GM19372 (cell line): Measurements from ENCODE around the gene MTMR2.
"Not testable (repeated sequence)": the region's sequence is repeated elsewhere in the genome, so short reads cannot be mapped to it uniquely, and the experiment has no call there.

Experiments
- ATAC-seq: cut with Tn5 transposase; IDR thresholded peaks from one replicate; pipeline ENCODE4 v1.9.1; 2021; ENCODE audit warnings: mild to moderate bottlenecking, low read depth, moderate library complexity; ENCODE audit not compliant: unreplicated experiment

MTMR2 gene

DNA sequence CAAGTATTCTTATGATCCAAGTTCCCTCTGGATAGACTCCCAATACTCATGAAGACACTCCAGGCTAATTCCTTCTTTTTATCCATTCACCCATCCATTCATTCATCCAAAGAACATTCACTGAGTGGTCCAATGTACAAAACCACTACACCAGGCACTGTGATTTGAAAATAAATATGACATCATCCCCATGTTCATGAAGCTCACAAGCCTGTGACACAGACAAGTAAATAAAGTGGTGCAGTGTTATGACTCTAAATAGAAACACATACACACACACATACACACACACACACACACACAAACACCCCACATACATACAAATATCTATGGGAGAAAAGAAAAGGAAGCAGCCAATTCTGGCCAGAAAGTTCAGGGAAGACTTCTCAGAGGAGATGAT lies 35.5 kb downstream of the MTMR2 start:
- ATAC-seq = no peak

DNA sequence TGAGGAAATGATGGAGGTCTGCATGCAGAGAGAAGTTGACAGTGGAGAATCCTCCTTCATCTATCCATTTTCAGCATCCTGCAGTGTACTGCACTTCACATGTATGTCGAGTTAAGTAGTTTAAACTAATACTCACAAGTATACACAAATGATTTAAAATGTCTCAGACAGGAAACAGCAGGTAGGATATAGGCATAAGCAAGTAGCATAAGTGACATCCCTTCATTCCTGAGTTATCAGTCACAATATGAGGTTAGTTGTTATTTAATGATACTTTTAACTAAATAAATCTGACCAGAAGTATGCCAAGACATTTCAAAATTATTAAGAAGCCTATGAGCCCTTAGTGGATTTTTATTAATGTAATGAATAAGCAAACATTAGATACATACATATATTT lies 37.4 kb downstream of the MTMR2 start:
- ATAC-seq = no peak

DNA sequence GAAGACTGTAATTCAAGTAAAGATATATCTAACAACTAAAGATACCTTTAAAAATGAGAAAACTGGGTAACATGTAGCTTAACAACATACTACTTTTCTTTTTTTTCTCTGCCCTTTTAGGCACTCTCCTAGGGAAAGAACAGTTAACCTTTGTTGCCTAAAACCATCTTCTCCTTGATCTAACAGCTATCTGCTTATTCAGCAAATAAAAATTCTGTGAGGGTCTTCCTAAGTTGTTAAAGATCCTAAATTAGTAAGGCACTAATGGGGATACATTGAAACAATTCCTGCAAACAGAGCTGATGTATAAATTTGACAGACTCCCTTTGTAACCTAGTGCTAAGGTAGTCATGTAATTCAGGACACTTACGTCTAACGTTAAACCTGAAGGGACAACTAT lies 39.1 kb downstream of the MTMR2 start:
- ATAC-seq = no peak

DNA sequence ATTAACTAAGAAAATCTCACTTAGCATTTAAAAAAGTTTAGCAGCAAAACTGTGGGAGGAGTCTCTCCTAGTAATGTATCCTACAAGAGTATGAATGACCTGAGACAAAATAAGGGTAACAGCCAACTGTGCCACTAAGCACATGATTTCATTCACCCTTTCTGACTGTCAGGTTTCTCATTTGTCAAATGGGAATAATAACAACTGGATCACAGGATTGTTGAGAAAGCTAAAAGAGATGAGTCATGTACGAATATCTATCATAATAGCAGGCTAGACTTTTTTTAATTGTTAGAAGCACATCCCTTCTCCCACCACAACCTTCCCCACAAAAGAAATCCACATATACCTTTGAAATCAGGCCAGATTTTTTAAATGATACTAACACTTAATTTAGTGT lies 39.5 kb downstream of the MTMR2 start:
- no peak for ATAC-seq

DNA sequence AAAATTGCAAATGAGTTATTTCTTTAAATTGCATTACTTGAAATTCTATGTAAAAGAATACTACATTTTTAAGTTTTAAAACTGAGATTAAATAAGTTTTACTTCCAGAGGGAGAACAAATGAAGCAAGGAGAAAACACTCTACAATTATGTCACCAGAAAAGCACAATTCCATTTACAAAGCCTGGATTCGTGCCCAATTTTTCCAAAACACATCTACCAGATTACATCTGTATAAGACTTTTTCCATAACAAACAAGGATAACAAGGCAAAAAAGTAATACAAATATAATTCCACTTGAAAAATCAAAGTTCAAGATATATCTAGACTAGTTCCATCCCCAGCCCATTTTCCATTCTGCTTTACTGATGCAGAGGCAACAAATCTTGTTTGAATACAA lies 40.5 kb downstream of the MTMR2 start:
- no peak for ATAC-seq

DNA sequence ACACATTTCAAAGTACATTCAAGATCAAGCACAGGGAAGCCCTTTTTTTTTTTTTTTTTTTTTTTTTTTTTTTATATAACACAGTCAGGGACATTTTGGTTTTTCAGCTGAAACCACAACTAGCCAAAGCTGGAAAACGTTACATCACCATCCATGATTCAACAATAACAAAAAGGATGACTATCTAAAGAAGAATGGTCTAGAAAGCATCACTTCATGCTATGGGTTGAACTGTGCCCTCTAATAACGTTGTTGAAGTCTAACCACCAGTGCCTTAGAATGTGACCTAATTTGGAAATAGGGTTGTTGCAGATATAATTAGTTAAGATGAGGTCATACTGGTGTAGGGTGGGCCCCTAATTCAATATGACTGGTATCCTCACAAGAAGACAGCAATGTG lies 46.6 kb downstream of the MTMR2 start:
- no peak for ATAC-seq

DNA sequence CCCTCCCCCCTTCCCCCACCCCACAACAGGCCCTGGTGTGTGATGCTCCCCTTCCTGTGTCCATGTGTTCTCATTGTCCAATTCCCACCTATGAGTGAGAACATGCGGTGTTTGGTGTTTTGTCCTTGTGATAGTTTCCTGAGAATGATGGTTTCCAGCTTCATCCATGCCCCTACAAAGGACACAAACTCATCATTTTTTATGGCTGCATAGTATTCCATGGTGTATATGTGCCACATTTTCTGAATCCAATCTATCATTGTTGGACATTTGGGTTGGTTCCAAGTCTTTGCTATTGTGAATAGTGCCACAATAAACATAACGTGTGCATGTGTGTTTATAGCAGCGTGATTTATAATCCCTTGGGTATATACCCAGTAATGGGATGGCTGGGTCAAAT lies 53.0 kb downstream of the MTMR2 start:
- ATAC-seq = not testable (repeated sequence)

DNA sequence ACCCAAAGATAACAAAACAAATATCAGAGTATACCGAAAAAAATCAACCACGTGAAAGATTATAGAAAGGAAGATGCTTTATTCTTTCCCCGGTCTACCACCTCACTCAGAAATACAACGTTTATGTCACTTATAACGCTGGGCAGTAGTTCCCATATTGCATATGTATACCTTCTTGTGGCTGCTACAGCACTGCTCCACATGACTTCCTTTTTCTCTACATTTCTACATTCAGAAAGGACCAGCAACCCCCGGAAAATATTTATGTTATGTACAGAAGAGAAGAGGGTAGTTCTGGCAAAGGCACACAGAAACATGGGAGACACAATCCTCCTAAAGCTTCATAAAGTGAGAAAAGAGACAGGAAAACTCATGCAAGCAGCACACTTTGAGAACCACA lies 56.8 kb downstream of the MTMR2 start:
- ATAC-seq = no peak

DNA sequence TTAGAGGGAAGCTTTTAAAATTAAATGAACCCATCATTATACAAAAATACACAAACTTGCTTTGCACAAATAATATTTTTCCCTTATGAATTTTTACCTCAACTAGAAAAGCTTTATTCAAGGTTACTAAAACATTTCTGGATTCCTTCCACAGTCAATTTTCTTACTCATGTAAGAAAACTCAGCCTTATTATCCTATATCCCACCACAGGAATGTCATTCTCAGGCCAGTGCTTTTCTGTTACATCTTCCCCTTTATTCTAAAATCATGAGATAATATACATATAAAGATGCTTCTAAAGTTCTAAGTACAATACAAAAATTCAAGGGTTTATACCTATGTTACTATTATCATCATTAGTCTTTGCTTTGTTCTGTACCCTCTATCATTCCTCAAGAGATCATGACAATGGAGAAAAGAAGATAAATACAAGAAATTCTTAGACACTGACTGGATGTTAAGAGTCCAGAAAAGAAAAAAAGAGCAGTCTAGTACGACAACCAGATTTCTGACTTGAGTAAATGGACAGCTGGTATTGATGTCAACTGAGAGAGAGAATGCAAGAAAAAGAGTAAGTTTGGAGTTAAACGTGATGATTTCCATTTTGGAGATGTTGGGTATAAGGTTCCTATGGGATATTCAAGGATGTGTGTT lies 60.3 kb downstream of the MTMR2 start:
- ATAC-seq = no peak

DNA sequence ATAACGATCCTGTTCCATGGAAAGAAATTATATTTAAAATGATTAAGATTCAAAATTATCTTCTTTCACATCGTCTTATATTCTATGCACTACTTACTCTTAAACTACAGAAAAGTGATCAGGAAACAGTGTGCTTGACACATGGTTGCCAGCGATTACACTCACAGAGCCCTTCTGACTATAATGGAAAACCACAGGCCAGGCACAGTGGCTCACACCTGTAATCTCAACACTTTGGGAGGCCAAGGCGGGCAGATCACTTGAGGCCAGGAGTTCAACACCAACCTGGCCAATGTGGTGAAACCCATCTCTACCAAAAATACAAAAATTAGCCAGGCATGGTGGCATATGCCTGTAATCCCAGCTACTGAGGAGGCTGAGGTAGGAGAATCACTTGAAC lies 63.9 kb downstream of the MTMR2 start:
- ATAC-seq = not testable (repeated sequence)

DNA sequence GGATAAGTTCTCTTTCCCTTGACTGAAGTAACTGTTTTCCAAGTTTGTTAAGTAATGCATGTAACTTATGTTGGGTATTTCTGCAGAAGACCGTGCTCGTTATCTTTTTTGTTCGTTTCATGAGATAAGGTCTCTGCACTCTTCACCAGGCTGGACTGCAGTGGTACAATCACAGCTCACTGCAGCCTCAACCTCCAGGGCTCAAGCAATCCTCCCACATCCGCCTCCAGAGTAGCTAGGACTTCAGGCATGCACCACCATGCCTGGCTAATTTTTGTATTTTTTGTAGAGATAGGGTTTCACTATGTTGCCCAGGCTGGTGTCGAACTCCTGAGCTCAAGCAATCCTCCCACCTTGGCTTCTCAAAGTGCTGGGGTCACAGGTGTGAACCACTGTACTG lies 69.5 kb downstream of the MTMR2 start:
- ATAC-seq = not testable (repeated sequence)

DNA sequence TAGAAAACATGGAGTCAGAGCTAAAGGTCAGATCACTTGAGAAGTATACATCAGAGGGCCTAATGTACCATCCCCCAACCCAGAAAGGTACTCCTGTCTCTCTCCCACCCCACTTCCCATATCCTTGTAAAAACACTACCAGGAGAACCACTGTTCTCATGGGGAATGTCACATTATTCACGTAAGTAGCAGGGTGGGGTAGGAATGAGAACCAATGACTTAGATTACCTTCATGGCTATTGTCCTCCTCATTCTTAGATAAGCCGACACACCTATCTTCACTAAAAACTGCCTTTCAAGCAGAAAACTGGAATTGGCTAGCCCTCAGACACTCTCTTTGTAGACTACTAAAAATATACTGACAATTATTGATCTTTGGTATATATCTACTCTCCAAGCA lies 70.0 kb downstream of the MTMR2 start:
- ATAC-seq = no peak

DNA sequence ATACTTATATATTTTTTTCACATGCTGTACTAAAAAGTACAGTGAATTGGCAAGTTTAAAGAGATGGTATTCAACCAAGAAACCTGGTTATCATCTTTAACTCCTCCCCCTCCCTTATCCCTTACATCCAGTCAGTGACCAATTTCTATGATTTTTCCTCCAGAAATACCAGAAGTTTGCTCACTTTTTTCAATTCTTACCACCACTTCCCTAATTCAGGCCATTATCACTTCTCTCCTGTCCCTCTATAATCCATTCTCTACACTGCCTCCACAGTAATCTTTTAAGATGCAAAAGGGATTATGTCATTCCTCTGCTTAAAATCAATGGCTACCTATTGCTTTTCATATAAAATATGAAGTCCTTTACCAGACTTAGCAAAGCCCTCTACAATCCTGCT lies 70.8 kb downstream of the MTMR2 start:
- no peak for ATAC-seq

DNA sequence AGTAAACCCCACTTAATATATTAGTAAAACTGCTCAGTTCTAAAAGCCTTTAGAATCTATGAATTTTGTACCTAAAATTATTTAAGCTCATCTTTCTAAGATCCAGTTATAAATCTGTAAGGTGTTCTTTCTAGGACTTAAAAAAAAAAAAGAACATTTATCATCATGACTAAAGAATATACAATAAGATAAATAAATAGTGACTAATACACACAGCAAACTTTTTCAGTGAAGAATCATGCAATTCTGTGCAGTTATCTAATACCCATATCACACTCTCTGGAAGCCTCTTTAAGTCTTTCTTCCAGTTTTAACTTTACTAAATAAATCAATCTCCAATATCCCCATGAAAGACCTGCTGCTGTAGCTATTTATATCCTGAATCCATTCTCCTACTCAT lies 73.8 kb downstream of the MTMR2 start:
- no peak for ATAC-seq

DNA sequence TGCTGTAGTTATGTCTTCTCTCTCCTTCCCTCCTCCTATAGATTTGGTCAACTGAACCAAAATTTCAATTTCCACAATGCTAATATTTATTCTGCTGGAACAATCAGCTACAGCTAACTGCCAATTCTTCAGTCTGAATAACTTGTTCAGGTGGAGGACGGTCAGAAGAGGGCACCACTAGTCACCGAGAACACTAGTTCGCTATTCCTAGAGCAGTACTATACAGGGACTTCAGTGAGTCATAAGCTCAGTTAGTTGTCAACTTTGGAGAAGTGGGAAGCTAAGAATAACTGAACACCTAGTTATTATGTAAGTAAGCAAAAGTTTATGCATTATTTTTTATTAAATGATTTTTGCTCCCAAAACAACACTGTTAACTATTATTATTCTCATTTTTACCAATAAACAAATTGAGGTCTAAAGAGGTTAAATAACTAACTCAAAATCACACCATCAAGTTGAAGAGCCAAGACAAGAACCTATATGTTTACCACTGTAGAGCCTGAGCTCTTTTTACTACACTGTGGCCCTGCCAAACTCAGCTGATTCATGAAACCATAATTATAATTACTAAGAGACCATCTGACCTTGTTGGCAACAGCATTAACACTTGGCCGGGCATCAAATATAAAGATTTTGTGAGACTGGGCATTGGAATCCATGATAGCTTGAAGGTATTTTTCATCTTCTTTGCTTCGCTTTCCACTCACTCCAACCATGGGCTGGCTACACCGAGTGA lies 74.7 kb downstream of the MTMR2 start:
- ATAC-seq = no peak

DNA sequence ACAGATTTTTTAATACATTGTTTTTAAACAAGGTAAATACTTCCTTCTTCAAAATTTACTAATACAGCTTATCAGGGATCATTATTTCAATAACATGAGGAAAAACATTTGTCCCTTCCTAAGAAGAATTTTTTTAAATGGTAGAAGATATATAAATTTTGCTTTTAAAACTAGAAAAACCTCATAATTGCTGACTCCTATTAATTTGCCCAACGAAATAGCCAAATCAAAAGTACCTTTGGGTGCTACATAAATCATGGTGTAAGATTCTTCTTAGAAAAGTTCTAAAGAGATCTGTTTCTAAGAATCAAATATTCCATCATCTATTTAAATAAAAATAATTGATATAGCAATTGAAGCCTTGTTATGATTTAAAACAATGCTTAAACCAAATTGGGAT lies 78.7 kb downstream of the MTMR2 start:
- ATAC-seq = no peak

DNA sequence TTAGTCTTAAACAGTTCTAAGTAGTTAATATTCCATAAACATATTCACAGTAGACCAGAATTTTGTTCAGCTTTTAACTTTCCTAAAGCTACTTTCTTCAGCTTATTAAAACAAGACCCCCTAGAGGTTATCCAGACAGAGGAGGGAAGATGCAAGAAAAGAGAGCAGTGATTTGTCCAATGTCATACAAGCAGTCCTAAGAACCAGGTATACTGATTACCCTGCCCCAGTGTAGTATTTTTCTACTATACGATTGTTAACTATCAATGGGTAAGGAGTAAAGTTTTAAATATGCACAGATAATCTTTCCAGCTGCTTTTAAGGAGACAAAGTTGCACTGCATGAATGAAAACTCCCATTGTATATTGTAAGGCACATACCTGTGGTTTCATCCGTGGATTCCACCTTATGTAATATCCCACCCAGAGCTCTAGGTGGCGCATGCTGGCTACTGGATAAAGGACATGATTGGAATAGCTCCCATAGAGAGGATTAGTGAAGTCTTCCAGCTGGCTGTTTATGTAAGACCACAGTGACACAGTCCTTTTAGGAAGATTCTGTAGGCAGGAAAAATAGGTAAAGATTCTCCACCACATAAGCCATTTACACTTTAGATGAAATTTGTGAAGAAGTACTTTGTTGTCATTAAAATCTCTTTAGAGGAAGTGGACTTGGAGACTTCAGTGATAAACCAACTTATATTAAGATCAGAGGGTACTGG lies 88.0 kb downstream of the MTMR2 start:
- no peak for ATAC-seq

DNA sequence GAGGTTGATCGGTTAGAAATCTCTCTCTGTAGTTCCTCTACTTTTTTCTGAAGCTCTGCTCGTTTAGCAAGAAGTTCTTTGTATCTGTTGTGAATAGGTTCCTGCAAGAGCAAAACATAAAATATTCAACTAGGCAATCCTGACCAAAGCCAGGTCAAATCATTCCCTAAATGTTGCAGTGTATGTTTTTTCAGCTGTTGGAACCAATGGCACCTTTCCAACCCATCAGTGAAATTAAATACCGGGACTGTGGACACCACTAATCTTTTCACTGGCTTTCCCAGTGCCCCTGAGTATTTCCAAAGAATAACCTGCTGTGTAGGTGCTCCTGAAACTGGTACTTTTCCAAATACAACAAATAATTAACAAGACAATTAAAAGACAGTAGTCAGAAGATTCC lies 88.6 kb downstream of the MTMR2 start:
- ATAC-seq = no peak

DNA sequence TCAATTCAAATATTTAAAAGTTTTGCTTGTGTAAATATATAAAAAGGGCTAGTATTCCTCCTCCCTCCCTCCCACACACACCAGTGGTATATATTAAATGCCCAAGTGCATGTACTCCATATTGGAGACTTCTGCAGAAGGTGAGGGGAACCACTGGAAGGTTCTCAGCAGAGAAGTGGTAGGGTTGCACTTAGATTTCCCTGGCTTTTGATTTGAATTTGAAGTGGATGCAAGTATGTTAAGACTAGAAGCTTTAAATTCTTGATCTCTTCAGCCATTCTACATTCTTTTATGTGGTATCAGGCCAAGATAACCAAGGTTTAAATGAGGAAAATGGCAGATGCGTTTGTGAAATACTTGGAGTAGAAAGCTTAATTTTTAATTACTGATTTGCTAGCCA lies 90.5 kb downstream of the MTMR2 start:
- ATAC-seq = no peak

DNA sequence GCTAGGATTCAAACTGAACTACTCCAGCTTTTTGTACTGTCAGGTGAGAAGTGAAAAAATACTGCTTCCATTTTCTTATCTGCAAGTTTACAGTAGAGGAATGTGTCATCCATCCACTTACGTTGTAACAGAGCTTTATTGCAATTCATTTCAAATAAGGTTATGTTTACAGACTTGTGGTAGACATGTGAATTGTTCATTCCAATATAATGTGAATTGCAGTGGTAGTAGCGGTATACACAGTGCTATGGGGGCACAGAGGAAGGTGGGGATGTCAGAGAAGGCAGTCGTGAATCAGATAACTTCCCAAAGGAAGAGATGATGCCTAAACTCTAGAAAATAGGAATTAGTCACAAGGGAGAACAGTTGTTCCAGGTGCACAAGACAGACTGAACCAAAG lies 91.1 kb downstream of the MTMR2 start:
- no peak for ATAC-seq

DNA sequence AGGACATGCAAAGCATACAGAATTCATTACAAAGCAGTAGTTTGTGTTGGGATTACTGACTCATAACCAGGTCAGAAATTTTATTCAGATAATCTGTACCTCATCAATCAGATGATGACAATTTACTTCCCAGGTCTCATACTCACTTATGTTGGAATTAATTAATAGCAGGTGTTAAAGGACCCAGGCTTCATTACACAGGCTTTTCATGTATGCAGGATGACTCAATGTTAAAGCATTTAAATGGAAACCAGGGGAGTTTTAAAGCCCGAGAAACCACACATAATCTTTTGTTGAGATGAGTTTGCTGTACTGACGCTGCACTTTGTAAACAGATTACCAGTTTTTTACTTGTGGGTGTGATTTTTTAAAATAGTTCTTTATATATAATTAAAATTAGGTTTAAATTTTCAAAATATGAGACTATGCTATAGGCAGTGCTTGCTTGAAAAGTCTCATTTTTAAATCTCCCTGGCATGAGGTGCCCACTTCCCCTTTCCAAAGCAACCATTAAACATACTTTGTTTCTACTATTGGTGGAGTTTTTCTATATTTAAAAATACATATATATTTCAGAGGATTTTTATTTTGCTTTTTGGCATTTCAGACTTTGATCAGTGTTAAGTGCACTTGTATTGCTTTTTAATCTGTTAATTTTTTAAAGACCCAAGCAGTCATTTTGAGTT lies 92.6 kb downstream of the MTMR2 start:
- no peak for ATAC-seq
